SJCRH30 (cell line): ENCODE data around the gene FPR1. TPM values are rescaled to one million over a fixed set of nuclear protein-coding genes. Genes with fewer than 3 reads are reported as not detected.
A peak's percentile ranks its signal among the peaks of the same experiment; 100 is the strongest.

Experiments used
- DNase-seq, 2 experiments: peaks; one replicate each; pipeline ENCODE4 v3.0.0-alpha.2; 2015 to 2020
- H3K27ac ChIP-seq: fragments of 250-450 bp; sonication (Bioruptor Pico); 2 replicates; pipeline ENCODE4 v1.5.1; 2020; ENCODE audit warnings: mild to moderate bottlenecking, moderate library complexity
- H3K27me3 ChIP-seq: fragments of 250-450 bp; sonication (Bioruptor Pico); 2 replicates; pipeline ENCODE4 v1.5.1; 2020; ENCODE audit warnings: mild to moderate bottlenecking, moderate library complexity
- H3K36me3 ChIP-seq: fragments of 250-450 bp; sonication (Bioruptor Pico); 2 replicates; pipeline ENCODE4 v1.5.1; 2020; ENCODE audit warnings: mild to moderate bottlenecking, moderate library complexity
- H3K4me1 ChIP-seq: fragments of 250-450 bp; sonication (Bioruptor Pico); 2 replicates; pipeline ENCODE4 v1.5.1; 2020; ENCODE audit warnings: mild to moderate bottlenecking, moderate library complexity
- H3K4me3 ChIP-seq: fragments of 250-450 bp; sonication (Bioruptor Pico); 2 replicates; pipeline ENCODE4 v1.5.1; 2020; ENCODE audit warnings: mild to moderate bottlenecking, moderate library complexity
- H3K9me3 ChIP-seq: fragments of 250-450 bp; sonication (Bioruptor Pico); replicated peaks from 2 replicates; pipeline ENCODE4 v1.5.1; 2020; ENCODE audit warnings: mild to moderate bottlenecking, moderate library complexity
- total RNA-seq: library from RNA; depleted of rRNA; stranded (reverse); fragments of >200 nt; shearing (Covaris generic); gene quantifications from 2 replicates; pipeline ENCODE4 v1.2.3, GENCODE V29; 2014

Gene FPR1
- total RNA-seq, 1 experiment from 2014 or later, result not detected

DNA sequence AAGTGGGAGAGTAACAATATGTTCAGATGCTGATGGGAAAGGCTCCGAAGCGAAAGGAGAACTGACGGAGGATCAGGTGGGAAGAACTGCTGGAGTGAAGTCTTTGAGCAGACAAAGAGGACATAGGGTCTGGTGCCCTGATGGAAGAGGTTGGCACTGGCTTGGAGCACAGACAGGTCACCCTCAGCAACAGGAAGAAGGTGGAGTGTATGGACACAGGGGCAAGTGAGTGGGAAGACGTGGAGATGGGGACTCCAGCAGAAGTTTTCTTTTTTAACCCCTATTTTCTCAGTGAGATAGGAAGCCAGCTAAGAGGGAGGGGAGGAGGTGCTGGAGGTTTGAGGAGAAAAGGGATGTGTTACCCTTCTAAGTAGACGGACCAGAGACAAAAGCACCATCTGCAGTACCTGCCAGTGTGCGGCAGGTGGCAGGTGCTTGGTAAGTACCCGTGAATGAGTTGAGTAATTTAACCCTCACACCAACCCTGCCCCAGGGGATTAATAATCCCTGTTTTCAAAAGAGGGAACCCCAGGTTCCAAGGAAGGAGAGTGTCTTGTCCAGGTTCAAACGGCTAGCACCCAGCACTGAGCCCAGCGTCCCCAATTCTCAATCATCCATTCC is 39.1 kb downstream of the FPR1 start:
- Histone ChIP-seq H3K27ac (no peak overlapping the region), H3K4me3 (no peak overlapping the region), H3K36me3 (no peaks in the 10 kb centered on the region), H3K27me3 (no peaks in the 10 kb centered on the region), H3K4me1 (peaks cover 22% of the 10 kb centered on the region), H3K9me3 (no peaks in the 10 kb centered on the region)
- no peak for DNase-seq

DNA sequence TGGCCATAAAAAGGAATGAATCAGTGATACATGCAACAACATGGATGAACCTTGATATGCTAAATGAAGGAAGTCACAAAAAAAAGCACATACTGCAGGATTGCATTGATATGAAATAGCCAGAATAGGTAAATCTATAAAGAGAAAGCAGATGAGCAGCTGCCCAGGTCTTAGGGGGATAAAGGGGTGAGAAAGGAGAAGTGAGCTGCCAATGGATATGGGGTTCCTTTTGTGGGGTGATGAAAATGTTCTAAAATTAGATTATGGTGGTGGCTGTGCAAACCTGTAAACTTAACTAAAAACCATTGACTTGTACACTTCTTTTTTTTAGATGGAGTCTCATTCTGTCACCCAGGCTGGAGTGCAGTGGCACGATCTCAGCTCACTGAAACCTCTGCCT is 40.0 kb downstream of the FPR1 start:
- DNase-seq, result no peak
- H3K27ac ChIP-seq, result no peak overlapping the region
- peaks cover 3% of the 10 kb centered on the region; the same call in 1 of the 2 replicates for H3K36me3 ChIP-seq
- peaks cover 22% of the 10 kb centered on the region for H3K4me1 ChIP-seq
- H3K9me3 ChIP-seq, result no peaks in the 10 kb centered on the region
- no peaks in the 10 kb centered on the region for H3K27me3 ChIP-seq
- H3K4me3 ChIP-seq, result no peak overlapping the region

DNA sequence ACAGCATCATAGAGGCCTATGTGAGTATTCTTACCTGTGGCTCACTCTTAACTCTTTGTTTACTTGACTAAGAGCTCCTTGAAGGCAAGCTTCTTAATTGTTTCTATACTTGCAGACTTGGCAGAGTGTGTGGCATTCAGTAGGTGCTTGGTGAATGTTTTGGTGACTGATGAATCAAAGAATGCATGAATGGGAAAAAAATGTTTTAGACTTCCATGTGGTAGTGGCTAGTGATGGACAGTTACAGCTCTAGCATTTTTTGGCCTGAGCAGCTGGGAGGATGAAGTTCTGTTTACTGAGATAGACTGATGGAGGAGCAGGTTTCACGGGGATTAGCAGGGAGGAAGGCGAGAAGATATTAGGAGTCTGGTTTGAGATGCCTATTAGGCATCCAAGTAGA is 41.5 kb downstream of the FPR1 start:
- H3K4me1 ChIP-seq, result peaks cover 22% of the 10 kb centered on the region
- H3K27me3 ChIP-seq, result no peaks in the 10 kb centered on the region
- H3K27ac ChIP-seq, result peak overlapping the region; percentile 10; the same call in 1 of the 2 replicates
- peaks cover 13% of the 10 kb centered on the region for H3K36me3 ChIP-seq
- peak; percentile 39 to 57 for DNase-seq
- no peak overlapping the region for H3K4me3 ChIP-seq
- H3K9me3 ChIP-seq, result no peaks in the 10 kb centered on the region

DNA sequence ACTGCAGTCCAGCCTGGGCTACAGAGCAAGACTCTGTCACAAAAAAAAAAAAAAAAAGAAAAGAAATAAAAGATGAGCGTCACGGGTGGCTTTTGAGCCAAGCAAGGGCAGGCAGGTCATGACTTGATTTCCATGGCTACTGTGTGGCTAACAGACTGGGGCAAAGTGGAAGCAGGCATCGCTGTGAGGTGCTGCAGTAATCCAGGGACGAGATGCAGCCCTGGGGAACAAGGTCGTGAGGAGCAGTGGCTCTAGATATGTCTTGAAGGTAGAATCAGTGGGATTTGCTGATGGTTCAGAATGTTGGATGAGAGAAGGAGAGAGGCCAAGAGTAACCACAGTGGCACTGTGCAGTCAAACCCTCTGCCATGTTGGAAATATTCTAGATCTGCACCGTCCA is 42.1 kb downstream of the FPR1 start:
- Histone ChIP-seq H3K36me3 (peaks cover 16% of the 10 kb centered on the region), H3K4me3 (no peak overlapping the region), H3K27me3 (no peaks in the 10 kb centered on the region), H3K27ac (no peak overlapping the region), H3K4me1 (peaks cover 22% of the 10 kb centered on the region), H3K9me3 (no peaks in the 10 kb centered on the region)
- no peak for DNase-seq

DNA sequence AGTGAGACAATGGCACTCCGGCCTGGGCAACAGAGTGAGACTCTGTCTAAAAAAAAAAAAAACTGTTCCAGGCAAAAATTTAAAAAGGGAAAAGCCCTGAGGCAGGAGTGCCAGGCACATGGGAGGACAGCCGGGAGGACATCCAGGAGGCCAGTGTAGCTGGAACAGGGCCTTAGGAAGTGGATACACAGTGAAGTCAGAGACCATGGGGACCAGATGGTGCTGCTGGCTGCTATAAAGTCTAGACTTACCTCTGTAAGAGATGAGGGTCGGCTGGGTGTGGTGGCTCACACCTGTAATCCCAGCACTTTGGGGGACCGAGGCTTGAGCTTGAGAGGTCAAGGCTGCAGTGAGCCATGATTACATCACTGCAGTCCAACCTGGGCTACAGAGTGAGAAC is 42.9 kb downstream of the FPR1 start:
- Histone ChIP-seq H3K27ac (no peak overlapping the region), H3K4me1 (peaks cover 22% of the 10 kb centered on the region), H3K9me3 (no peaks in the 10 kb centered on the region), H3K36me3 (peaks cover 16% of the 10 kb centered on the region), H3K27me3 (no peaks in the 10 kb centered on the region), H3K4me3 (no peak overlapping the region)
- no peak for DNase-seq

DNA sequence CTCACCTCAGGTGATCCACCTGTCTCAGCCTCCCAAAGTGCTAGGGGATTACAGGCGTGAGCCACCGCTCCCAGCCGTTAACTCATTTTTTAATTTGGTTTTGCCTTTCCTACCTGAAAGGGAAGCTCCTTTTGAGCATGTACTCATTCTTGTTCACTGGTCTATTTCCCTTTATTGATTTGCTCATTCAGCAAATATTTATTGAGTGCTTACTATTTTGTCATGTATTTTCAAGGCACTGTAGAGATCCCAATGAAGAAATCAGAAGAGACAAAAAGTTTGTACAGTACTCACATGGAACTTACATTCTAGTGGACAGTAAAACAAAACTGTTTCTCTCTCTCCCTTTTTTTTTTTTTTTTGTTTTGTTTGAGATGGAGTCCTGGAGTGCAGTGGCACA is 44.8 kb downstream of the FPR1 start:
- H3K9me3 ChIP-seq, result no peaks in the 10 kb centered on the region
- DNase-seq, result no peak

DNA sequence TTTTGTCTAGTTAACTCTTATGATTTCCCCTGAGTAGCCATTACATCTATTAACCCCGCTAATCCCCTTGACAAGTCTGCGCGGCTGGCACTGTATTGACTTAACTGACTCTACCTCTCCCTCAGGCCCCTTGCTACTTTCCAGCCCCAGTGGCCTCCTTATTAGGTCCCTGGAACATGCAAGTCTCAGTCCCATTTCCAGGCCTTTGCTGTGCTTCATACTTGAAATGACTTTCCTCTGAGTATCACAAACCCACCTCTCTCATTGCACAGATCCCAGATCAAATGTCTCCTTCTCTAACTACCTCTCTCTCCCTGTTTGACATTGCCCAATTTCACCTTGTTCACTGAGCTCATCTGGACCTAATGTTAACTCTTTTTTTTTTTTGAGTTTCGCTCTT is 45.4 kb downstream of the FPR1 start:
- H3K36me3 ChIP-seq, result peaks cover 19% of the 10 kb centered on the region
- no peak overlapping the region for H3K4me3 ChIP-seq
- peaks cover 22% of the 10 kb centered on the region for H3K4me1 ChIP-seq
- H3K27me3 ChIP-seq, result no peaks in the 10 kb centered on the region
- no peak overlapping the region for H3K27ac ChIP-seq
- no peak for DNase-seq
- H3K9me3 ChIP-seq, result no peaks in the 10 kb centered on the region

More for the DNA sequence above, 44.8 kb downstream of the FPR1 start:
- peaks cover 16% of the 10 kb centered on the region for H3K36me3 ChIP-seq
- no peak overlapping the region for H3K27ac ChIP-seq
- no peak overlapping the region for H3K4me3 ChIP-seq
- peaks cover 22% of the 10 kb centered on the region for H3K4me1 ChIP-seq
- H3K27me3 ChIP-seq, result no peaks in the 10 kb centered on the region

DNA sequence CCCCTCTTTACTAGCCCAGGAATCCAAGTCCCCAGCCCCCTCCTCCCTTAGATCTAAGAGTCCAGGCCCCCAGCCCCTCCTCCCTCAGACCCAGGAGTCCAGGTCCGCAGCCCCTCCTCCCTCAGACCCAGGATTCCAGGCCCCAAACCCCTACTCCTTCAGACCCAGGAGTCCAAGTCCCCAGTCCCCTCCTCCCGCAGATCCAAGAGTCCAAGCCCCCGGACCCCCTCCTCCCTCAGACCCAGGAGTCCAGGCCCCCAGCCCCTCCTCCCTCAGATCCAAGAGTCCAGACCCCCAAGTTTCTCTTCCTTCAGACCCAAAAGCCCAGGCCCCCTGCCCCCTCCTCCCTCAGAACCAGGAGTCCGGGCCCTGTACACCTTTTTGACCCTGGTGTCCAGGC is 47.1 kb downstream of the FPR1 start:
- Histone ChIP-seq H3K36me3 (peaks cover 34% of the 10 kb centered on the region), H3K4me1 (peaks cover 6% of the 10 kb centered on the region), H3K27ac (peak overlapping the region; percentile 56), H3K27me3 (no peaks in the 10 kb centered on the region), H3K9me3 (no peaks in the 10 kb centered on the region), H3K4me3 (peak overlapping the region; percentile 59)
- no peak for DNase-seq

DNA sequence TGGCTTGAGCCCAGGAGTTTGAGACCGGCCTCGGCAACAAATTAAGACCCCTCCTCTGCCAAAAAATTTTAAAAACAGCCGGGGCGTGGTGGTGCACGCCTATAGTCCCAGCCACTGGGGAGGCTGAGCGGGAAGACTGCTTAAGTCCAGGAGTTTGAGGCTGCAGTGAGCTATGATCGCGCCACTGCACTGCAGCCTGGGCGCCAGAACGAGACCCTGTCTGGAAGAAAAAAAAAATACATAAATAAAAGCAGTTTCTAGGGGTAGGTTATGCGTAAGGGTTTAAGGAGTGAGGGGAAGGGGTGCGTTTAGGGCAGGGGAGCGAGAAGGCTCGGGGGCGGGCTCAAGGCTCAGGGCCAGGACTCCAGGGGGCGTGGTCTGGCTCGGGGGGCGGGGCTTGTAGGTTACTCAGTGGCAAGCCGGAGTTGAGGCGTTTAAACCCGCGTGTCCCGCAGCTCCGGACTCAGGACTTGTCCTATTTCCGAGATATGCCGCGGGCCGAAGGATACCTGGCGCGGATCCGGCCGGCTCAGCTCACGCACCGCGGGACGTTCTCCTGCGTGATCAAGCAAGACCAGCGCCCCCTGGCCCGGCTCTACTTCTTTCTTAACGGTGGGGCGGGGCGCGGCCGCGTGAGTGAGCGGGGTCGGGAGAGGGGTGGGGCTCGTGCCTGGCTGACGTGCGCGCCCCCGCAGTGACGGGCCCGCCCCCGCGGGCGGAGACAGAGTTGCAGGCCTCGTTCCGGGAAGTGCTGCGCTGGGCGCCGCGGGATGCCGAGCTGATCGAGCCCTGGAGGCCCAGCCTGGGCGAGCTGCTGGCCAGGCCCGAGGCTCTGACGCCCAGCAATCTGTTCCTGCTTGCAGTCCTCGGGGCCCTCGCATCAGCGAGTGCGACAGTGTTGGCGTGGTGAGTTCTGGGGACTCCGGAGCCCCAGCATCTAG is 47.8 kb downstream of the FPR1 start:
- peak overlapping the region; percentile 59 for H3K4me3 ChIP-seq
- H3K27ac ChIP-seq, result peak overlapping the region; percentile 56
- H3K4me1 ChIP-seq, result peaks cover 5% of the 10 kb centered on the region; the same call in 1 of the 2 replicates
- H3K27me3 ChIP-seq, result no peaks in the 10 kb centered on the region
- H3K9me3 ChIP-seq, result no peaks in the 10 kb centered on the region
- H3K36me3 ChIP-seq, result peaks cover 42% of the 10 kb centered on the region
- peak; percentile 85 to 89 for DNase-seq

DNA sequence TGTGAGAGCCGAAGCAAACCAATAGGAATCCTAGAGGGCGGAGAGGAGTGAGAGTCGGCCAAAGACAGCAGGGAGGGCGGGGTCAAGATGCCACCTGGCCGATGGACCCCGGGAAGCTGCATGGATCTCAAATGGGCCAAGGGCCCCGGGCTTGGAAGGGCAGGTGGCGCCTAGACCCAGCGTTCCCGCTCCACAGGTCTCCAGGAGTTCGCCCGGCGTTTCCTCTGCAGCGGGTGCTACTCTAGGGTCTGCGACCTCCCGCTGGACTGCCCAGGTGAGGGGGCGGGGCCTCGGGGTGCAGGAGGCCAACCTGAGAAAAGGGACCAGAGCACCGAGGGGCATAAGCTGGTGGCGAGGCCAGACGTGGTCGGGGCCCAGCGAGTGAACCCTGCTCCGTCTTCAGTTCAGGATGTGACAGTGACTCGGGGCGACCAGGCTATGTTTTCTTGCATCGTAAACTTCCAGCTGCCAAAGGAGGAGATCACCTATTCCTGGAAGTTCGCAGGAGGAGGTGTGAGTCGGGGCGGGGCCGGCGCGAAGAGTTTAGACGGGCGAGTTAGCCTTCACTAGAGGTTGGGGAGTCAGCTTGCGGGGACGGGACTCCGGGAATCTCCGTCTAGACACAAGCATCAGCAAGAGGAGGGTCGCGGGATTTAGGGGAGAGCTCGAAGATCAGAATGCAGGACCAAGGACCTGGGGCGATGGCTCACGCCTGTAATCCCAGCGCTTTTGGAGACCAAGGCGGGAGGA is 48.7 kb downstream of the FPR1 start:
- Histone ChIP-seq H3K4me1 (peaks cover under 1% of the 10 kb centered on the region; the same call in 1 of the 2 replicates), H3K4me3 (no peak overlapping the region), H3K9me3 (no peaks in the 10 kb centered on the region), H3K27ac (no peak overlapping the region), H3K36me3 (peaks cover 44% of the 10 kb centered on the region), H3K27me3 (no peaks in the 10 kb centered on the region)
- DNase-seq, result no peak

DNA sequence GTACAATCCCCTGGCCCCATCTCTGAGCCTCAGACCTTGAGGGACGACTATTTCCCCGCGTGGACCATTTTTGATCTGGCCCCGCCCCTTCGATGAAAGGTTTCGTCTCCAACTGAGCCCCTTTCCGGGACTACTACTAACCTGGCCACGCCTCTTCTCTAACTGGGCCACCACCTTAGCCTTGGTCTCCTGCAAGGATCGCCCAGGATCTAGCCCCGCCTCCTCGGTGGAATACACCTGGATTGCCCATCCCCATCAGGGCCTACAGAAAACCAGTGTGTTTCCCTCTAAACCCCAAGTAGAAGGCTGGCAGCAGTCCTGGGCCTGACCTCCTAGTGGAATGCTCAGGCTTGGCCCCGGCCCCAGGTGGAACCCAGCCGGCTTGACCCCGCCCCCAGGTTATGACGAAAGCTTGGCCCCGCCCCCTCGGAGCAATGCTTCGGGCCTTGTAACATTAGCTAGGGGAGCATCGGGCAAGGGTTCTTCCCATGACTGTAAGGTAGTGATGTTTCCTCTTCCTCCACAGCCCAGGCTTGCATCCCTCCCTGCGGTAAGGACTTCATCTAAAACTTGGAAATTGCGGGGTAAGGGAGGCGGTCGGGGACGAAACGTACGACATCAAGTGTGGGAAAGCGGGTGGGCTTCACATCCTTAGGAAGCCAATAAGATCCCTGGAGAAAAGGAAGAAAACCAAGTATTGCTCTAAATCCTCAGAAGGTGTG is 49.4 kb downstream of the FPR1 start:
- no peak overlapping the region for H3K27ac ChIP-seq
- peaks cover 49% of the 10 kb centered on the region for H3K36me3 ChIP-seq
- H3K4me3 ChIP-seq, result no peak overlapping the region
- no peak for DNase-seq
- H3K4me1 ChIP-seq, result no peaks in the 10 kb centered on the region
- H3K9me3 ChIP-seq, result no peaks in the 10 kb centered on the region
- H3K27me3 ChIP-seq, result no peaks in the 10 kb centered on the region

DNA sequence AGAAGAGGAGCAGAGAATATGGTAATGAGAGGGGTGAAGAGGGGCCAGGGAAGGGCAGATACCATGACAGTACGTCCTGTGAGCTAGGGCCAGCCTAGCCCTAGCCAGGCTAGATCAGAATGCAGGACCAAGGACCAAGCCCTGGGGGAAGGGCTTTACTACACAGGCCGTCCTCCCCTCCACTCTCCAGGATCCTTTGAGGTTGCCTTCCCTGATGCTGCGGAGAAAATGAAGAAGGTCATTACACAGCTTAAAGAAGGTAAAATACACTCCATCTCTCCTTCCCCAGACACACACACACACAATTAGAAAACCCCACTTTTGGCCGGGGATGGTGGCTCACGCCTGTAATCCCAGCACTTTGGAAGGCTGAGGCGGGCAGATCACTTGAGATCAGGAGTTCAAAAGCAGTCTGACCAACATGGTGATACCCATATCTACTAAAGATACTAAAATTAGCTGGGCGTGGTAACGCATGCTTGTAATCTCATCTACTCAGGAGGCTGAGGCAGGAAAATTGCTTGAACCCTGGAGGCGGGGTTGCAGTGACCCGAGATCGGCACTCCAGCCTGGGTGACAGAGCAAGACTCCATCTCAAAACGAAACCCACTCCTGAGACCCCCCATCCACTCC is 50.1 kb downstream of the FPR1 start:
- peaks cover 51% of the 10 kb centered on the region for H3K36me3 ChIP-seq
- H3K27ac ChIP-seq, result no peak overlapping the region
- no peaks in the 10 kb centered on the region for H3K4me1 ChIP-seq
- no peak for DNase-seq
- H3K9me3 ChIP-seq, result no peaks in the 10 kb centered on the region
- H3K27me3 ChIP-seq, result no peaks in the 10 kb centered on the region
- no peak overlapping the region for H3K4me3 ChIP-seq

DNA sequence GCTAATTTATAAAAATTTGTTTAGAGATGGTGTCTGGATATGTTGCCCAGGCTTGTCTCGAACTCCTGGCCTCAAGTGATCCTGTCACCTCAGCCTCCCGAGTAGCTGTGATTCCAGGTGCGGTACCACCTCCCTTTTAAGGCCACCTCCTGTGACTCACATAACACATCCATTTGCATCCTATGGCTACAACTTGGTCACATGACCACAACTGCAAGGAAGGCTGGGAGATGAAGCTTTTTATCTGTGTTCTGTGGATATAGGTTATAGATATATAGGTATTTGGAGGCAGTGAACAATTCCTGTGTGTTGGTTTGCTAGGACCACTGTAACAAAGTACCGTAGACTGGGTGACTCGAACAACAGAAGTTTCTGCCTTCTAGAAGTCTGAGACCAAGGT is 52.5 kb downstream of the FPR1 start:
- H3K4me1 ChIP-seq, result no peaks in the 10 kb centered on the region
- no peak overlapping the region for H3K4me3 ChIP-seq
- no peaks in the 10 kb centered on the region for H3K9me3 ChIP-seq
- no peaks in the 10 kb centered on the region for H3K27me3 ChIP-seq
- no peak for DNase-seq
- H3K36me3 ChIP-seq, result peaks cover 46% of the 10 kb centered on the region
- no peak overlapping the region for H3K27ac ChIP-seq

DNA sequence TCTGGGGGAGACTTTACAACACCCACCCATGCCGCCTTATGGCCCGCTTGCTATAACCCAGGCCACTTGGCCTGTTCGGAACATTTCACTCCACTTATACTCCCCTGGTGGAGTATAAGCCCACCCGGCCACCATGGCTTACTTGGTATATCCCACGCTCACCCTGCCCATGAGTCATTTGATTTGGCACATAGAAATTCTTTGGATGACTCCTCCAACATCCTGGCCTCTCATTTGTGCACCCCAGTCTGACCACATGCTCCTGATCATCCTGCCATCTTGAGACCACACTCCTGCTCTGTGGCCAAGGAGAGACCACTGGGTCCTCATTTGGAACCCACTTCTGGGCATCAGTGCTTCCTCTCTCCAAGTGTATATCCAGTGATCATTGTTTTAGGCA is 53.4 kb downstream of the FPR1 start:
- Histone ChIP-seq H3K4me1 (no peaks in the 10 kb centered on the region), H3K27ac (no peak overlapping the region), H3K9me3 (no peaks in the 10 kb centered on the region), H3K27me3 (no peaks in the 10 kb centered on the region), H3K36me3 (peaks cover 55% of the 10 kb centered on the region), H3K4me3 (no peak overlapping the region)
- no peak for DNase-seq
